Stimulated activated CD4-positive, alpha-beta T cell treated with anti-CD3 and anti-CD28 coated beads, Interleukin-15, amount 100 ng/mL, for 1 hour (primary cell): Measurements from ENCODE around the gene ZCCHC14.
"Not testable (repeated sequence)": the region's sequence is repeated elsewhere in the genome, so short reads cannot be mapped to it uniquely, and the experiment has no call there.

Source experiments
- DNase-seq, 2 donors: peaks; one replicate each; pipeline ENCODE4 v3.0.0-alpha.2; 2020; ENCODE audit warnings: low read depth in 1 of 2, low spot score in 1 of 2

Gene ZCCHC14

DNA sequence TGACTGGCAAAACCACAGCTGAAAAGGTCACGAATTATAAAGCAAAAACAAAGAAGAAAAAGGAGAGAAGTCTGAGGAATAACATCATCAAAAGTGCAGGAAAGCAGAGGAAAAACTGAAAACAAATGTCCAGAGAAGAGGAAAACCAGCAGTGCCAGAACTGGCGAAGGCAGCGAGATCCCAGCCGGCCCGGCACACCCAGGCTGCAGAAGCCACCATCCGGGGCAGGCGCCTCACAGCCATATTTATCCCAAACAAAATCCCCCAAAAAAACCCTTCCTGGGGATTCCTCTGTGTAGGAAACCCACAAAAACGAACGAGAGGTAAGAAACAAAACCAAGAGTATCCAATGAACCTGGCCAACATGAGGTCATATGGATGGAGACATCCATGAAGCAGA, 10.6 kb downstream of the ZCCHC14 start:
- no peak for DNase-seq

DNA sequence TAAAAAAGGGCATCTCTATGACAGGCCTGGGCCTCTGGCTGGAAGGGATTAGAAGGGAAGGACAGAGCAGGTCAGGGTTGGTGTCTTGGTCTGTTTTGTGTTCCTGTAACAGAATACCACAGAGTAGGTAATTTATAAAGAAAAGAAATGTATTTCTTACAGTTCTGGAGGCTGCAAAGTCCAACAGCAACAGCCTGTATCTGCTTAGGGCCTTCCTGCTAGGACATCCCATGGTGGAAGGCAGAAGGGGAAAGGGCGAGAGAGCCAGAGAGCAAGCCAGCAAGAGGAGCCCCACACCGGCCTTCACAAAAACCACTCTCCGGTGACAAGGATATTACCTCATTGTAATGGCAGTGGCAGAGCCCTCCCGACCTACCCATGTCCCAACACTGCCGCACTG, 11.1 kb downstream of the ZCCHC14 start:
- not testable (repeated sequence) for DNase-seq

DNA sequence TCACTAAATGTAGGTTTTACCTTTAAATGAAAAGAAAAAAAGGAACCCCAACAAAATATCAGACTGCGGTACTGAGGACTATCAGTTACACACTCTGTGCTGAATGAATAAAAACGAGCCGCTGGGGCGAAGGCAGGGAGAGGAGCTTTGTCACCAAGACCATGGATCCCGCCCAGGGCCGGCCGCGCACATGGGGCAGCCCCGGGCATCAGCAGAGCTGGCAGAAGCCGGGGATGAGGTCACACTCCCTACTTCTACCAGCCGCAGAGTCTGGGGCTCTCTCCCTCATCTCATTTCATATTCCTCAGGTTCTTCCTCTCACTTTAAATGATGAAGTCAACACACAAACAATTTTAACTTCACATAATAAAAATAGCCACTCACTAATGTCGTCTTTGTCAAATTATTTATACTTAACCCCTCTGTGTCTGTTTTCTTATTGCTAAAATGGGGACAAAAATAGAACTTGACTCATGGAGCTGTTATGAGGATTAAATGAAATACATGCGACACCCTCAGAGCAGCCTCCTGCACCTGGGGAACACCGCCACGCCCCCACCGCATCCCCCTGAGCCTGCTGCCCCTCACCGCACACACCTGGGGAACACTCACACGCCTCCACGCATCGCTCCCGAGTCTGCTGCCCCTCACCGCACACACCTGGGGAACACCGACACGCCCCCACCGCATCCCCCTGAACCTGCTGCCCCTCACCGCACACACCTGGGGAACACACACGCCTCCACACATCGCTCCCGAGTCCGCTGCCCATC, 15.4 kb downstream of the ZCCHC14 start:
- not testable (repeated sequence) for DNase-seq

DNA sequence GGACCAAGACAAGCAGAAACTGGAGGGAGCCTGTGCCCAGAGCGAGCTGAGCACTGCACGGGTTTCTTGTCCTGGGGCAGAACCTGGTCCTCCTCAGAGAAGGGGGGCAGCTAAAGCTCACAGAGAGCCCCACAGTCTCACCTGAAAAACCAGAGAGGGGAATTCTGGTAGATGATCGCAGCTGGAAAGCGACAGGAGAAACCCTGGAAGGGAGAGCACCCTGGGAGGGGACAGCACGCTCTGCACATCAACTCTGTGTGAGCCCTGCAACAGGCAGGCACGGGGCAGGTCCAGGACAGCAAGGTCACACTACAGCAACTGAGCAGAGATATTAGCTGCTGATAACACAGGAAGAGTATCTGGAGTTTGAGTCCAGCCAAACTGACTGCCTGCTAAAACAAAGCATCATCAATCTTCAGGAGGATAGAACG, 18.2 kb downstream of the ZCCHC14 start:
- no peak for DNase-seq

DNA sequence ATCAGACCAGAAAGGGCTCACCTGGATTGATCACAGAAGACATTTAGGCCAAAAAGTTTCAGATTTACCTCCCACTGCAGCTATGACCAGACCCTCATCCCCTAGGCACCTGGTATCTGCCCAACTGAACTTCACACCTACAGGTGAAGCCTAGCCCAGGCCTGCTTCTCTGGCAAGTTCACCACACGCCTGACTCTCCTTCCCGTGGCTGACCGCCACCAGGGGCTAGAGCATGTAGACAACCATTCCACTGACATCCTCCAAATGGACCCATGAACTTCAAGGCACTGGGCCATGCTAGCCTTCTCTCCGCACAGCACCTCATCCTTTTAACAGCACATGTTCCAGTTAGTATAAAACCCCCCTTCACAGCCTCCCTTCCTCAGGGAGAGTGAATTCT, 18.8 kb downstream of the ZCCHC14 start:
- no peak for DNase-seq

DNA sequence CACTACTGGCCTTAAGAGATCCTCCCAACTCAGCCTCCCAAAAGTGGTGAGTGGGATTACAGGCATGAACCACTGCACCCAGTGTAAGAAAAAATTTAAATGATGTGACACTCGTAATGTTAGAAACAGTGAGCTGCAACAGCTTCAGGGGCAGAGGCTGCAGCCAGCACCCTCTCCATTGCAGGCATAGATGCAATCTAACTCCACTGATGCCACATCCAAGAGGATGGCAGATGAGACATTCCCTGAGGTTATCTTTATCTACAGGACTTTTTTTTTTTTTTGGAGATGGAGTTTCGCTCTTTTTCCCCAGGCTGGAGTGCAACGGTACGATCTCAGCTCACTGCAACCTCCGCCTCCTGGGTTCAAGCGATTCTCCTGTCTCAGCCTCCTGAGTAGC, 19.9 kb downstream of the ZCCHC14 start:
- no peak for DNase-seq

DNA sequence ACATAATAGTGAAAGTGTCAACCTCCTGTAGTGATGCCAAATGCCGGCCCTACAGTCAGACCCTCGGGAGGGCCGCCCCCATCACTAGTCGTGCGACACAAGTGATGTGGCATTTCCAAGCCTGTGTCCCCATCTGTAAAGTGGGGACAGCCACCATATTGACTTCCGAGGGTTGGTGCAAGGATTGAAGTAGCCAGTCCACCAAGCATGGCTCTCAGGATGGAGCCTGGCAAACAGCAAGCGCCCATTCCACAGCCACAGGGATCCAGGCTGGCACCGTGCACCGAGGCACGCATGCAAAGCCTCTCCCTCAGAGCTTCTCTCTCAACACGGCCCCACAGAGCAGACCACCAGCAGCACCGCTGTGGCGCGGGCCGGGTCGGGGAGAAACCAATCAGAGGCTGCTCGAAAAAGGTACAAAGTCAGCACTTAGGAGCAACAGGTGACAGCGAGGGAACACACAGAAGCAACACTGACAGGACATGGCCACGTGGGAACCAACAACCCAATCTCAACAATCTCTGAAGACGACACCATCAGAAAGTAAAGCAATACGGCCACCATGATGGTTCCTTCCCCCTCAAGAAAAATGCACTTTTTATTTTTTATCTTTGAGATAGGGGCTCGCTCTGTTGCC, 20.6 kb downstream of the ZCCHC14 start:
- no peak for DNase-seq

DNA sequence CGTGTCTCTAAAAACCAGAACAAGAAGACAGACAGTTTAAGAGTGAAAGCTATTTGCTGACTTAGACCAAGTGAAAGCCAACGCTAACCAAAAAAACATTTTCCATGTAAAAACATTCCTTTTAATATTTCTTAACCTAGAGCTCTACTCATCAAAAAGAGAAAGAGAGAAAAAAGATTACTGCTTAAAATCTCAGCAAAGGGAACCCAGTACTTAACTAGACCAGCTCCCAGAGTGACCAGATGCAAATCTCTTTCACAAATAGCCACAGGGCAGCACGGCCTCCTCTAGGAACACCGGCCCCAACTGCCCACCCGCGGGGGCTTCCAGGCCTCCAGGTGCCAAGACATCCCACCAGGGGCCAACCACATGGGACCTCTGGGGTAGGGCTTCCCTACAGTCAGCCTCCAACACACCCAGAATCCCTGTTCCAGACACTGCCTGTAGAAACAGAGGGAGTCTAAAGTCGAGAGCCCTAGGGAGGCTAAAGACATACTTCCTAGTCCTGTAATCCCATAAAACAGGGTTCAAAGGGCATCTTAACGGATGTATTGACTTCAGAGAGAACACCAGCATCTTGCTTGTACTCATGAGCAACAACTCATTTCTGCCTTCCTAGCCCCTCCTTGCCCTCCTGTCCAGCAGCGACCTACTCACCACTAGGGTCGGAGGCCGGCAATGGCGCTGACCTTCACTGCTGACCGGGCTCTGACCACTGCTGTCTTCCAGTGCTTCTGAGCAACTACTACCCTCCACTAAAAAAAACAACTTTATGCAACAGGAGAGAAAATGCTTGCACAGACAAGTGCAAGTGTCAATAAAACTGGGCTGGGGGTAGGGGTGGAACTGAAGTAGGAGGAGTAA, 21.3 kb downstream of the ZCCHC14 start:
- no peak for DNase-seq

DNA sequence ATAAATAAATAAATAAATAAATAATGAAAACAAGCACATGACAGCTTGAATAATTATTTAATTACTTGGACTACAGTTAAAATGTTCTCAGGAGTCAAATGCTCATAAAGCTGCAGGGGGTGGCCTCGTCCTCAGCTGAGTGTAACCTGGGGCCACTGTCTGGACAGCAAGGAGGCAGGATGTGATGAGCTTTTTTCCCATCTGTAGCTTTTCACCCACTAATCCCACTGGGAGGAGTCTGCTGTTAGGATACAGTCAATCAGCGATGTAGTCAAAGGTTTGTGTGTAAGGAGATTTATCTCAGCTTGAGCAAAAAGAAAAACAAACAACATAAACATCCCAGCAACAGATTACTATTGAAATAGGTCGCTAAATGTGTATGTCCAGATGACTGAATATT, 22.5 kb downstream of the ZCCHC14 start:
- no peak for DNase-seq

DNA sequence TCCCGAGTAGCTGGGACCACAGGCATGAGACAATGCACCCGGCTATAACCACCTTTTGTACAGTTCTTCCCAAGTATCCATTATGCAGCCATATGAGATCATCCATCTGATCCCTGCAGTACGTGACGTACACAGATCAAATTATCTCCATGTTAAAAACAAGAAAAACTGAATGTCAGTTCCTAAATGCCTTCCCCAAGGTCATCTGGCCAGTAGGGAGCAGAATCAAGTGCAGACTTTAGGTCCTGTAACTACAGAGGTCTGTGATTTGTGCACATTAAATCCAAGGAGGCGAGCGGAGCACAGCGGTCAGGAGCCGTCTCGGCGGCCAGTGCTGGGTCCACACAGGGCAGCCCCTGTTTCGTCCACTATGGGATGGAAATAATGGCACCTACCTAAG, 23.7 kb downstream of the ZCCHC14 start:
- DNase-seq: no peak

DNA sequence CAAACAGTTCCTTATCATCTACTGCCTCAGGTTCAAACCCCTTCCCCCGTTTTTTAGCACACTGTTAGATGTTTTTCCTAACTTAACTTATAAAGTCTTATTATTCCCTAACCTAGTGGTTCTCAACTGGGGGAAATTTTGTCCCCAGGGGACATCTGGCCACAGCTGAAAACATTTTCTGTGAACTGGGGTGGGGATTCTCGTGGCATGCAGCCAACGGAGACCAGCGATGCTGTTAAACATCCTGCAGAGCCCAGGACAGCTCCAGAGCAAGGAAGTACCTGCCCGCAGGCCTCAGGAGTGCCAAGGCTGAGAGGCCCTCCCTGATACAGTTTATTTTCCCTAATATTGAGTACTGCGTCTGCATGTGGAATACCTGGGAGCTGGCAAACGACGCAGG, 24.3 kb downstream of the ZCCHC14 start:
- no peak for DNase-seq

DNA sequence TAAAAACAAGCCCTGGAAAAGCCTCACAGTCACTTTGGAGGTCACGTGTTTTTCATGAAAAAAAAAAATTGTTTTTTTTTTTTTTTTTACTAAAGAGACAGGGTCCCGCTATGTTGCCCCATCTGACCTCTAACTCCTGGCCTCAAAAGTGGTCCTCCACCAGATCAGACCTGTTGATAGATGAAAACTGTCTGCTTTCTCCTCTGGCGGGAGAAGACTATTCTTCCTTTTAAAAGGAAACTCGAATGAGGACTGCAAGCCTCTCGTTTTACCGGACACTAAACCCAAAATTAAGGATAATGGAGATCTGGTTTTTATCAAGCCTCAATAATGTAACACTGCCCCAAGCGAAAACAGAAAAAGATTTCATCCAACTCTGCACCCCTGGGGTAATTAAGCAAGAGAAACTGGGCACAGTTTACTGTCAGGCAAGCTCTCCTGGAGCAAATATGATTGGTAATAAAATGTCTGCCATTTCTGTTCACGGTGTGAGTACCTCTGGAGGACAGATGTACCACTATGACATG, 25.8 kb downstream of the ZCCHC14 start:
- DNase-seq: no peak

DNA sequence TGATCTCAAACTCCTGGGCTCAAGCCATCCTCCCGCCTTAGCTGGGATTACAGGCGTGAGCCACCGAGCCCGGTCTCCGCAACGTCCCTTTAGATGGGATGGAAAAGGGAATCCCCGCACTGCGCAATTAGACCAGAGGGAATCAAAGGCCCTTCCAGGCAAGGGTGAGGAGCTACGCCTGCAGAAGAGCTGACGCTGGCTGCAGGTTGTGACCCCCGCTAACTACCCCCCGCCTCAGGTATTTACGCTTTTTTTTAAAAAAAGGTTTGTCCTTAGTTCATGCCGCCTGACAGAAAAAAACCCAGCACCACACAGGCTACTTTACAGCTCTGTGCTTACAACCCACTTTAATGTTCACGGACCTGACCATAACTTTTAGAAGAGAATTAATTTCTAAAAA, 26.9 kb downstream of the ZCCHC14 start:
- no peak for DNase-seq

DNA sequence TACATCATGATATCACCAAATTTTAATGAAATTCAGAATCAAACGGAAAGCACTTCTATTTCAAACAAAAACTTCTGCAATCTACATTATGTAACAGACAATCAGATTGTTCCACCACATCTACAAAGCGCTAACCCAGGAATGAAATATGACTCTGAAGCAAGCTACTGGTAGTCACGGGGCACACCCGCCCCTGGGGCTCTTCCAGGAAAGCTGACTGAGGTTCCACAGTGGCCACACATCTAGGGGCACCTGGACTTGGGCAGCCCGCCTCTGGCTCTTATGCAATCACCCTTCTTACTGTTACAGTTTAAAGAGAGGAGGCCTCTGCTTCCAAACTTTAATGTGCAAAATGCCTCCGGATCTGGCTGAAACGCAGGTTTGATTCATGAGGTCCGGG, 27.5 kb downstream of the ZCCHC14 start:
- DNase-seq: no peak

DNA sequence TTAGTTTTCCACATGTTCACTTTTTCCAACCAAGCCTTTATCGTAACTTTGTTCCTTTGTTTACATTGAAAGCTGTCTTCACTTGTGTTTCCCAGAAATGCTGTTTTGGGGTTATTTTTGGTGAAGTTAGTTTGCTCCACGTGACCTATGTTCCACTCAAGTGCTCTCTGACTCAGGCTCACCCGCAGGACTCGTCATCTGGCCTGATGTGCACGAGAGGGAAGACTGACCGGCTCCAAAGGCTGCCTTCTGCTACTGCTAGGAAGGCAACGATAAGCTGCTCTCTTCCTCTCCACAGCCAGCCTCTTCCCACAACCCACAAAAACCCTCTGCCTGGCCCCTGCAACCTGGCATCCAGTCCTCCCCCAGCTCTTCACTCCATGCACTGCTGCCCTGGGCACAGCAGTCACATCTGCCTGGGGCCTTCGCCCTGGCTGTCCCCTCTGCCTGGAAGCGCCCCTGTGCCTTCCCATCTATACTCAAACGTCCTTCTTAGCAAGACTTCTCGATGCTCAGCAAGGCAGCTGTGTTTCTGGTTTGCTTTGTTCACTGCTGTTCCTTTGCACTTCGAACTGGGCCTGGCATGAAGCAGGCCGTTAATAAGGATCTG, 28.0 kb downstream of the ZCCHC14 start:
- no peak for DNase-seq

DNA sequence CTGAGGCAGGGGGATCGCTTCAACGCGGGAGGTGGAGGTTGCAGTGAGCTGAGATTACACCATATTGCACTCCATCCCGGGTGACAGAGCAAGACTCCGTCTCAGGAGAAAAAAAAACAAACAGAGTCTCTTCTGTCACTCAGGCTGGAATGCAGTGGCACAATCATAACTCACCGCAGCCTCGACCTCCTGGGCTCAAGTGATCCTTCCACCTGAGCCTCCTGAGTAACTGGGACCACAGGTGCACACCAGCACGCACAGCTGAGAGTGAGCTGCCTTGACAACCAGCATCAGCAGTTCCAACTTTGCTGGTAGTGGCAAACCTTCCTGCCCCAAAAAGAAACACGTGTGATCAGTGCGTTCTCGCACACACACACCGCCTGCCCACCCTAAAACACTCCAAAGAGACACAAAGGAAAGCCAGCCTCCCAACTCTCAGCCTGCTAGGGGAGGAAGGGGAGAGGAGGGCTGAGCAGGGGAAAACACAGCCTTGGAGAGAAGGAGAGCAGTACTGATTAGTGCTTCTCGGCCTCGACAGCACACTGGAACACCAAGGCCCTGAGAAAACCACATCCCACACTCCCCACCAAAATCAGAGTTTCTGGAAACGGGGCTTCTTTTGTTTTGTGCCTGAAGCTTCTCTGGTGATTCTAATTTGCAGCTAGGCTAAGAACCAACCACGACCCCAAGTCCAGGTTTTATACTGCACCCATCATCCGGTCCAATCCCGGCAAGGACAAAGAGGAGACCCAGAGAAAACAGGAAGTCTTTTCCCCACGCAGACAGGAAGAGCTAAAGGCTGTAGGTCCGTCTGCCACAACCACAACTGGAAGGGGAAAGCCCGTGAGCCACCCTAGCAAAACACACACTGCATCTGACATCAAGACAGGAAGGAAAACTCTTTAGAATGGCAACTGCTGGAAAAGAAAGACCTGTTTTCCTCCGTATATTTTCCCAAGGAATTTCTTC, 28.8 kb downstream of the ZCCHC14 start:
- DNase-seq: no peak

DNA sequence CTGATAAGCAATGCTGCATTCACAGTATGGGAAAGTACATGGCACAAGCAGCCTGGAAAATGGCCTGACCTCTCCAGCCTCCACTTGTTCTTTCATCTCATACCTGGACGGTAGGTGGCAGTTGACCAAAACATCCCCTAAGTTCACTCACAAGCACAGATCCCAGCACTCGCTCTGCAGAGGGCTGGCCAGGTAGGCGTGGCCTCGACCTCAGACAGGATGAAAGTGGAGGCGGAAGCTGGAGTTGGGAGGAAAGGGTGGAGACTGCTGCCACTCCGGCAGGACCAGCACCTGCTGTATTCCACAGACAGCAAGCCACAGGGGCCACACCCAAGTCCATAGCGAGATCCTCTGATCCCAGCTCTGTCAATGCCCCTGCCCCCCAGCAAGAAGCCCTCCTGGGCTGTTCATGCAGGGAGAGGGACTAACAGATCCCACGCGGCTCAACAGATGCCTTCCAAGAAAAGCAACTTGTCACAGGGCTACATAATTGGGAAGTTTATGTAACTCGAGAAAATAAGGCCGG, 31.3 kb downstream of the ZCCHC14 start:
- DNase-seq: no peak

DNA sequence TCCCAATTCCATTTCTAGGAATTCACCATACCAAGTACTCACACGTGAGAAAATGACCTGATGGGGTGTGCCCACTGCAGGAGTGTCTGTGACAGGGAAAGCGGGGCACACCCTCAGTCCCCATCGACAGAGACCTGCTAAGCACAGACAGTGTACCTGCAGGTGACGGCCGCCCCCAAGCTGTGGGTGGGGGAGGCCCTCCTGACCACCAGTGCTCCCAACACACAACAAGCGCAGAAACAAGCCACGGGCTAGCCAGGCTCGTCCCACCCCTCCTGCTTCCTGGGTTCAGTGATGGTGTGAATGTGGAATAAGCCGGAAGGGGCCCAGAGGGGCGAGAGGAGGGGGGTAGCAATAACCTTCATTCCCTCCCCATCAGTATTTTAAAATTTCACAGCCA, 31.9 kb downstream of the ZCCHC14 start:
- no peak for DNase-seq

DNA sequence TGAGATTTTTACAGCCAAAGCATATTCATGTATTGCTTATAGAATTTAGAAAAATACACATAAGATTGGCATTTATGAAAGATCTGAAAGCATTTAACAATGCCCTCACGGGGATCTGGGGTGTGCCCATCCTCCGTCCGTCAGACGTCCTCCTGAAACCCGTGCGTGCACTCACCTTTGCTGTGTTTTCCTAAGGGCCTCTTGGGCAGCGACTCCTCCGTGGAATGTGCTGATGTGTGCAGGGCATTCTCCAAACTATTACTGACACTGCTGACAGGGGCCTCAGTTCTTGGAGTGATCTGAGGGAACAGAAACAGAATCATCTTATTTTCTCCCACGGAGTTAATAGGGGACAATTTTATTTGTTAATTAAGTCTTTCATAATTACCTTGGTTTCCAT, 33.0 kb downstream of the ZCCHC14 start:
- DNase-seq: no peak

DNA sequence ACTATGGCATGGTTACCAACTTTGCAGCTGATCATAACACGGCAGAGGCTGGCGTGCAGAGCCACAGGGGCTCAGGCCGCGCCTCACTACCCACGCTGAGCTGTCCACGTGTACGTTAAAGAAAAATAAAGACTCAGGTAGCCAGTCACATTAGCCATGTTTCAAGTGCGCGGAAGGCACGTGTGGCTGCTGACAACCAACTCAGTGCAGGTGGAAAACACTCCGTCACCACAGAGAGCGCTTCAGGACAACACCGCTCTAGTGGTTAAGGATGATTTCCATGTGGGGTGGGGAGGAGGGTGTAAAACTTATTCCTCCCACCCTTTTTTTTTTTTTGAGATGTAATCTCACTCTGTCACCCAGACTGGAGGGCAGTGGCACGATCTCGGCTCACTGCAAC, 33.8 kb downstream of the ZCCHC14 start:
- DNase-seq: no peak
